B cell (primary cell): ENCODE measurements around the gene FGF3. TPM values are rescaled to one million over a fixed set of nuclear protein-coding genes. Genes with fewer than 3 reads are reported as not detected.
"Not testable (repeated sequence)": the region's sequence is repeated elsewhere in the genome, so short reads cannot be mapped to it uniquely, and the experiment has no call there.

Experiments used
- ATAC-seq: fragments of 200-7000 bp; cut with Tn5 transposase; one replicate; pipeline ENCODE4 v1.10.0; 2021; ENCODE audit warnings: low read depth, mild to moderate bottlenecking, moderate number of reproducible peaks, moderate library complexity
- CTCF ChIA-PET: fragments of 350-600 bp; sonication (Branson Sonifier 250); formaldehyde crosslinking; loops from one replicate; lab custom pipeline; 2021; ENCODE audit warnings: antibody characterized with exemption, inconsistent platforms; lab: Charles Lee
- POLR2A ChIA-PET: fragments of 350-600 bp; sonication (Branson Sonifier 250); formaldehyde crosslinking; loops from one replicate; lab custom pipeline; 2021; ENCODE audit warnings: antibody characterized with exemption; lab: Charles Lee
- DNase-seq: peaks from one replicate; pipeline ENCODE4 v3.0.0; 2013
- H2AFZ ChIP-seq: 2 replicates; pipeline ENCODE4 v1.6.1; 2012; ENCODE audit warnings: mild to moderate bottlenecking, low read depth, low read length; ENCODE audit not compliant: insufficient read depth, poor library complexity, severe bottlenecking
- H3K27ac ChIP-seq, 2 donors: 1 replicate in 1 of 2; 2 replicates in 1 of 2; pipeline ENCODE4 v1.5.1; 2012 to 2013; ENCODE audit warnings: low read length in 2 of 2, mild to moderate bottlenecking in 2 of 2, moderate library complexity in 1 of 2
- H3K27me3 ChIP-seq, 4 experiments: fragments of 200-600 bp in 1 of 4; sonication (generic) in 1 of 4; replicated peaks in 1 of 4; 1 replicate in 2 of 4; 2 replicates in 2 of 4; pipeline versions ENCODE4 v1.6.1 to v1.7.0; 2013 to 2016; ENCODE audit warnings: low read length in 3 of 4, mild to moderate bottlenecking in 2 of 4, mixed read lengths in 1 of 4, moderate library complexity in 1 of 4; ENCODE audit not compliant: insufficient read depth in 4 of 4, control insufficient read depth in 3 of 4; ENCODE audit errors: control extremely low read depth in 1 of 4
- H3K36me3 ChIP-seq, 2 experiments: replicated peaks in 1 of 2; 1 replicate in 1 of 2; 2 replicates in 1 of 2; pipeline versions ENCODE4 v1.6.1 to v1.7.1; 2013; ENCODE audit warnings: low read length in 1 of 2; ENCODE audit not compliant: insufficient read depth in 2 of 2, control insufficient read depth in 1 of 2; ENCODE audit errors: control extremely low read depth in 1 of 2, extremely low read depth in 1 of 2
- H3K4me1 ChIP-seq, 2 donors: fragments of 200-600 bp in 1 of 2; sonication (generic) in 1 of 2; 1 replicate in 1 of 2; 2 replicates in 1 of 2; pipeline versions ENCODE4 v1.5.1 to v1.6.1; 2013 to 2017; ENCODE audit warnings: low read length in 2 of 2; ENCODE audit not compliant: control insufficient read depth in 2 of 2, insufficient read depth in 2 of 2
- H3K4me2 ChIP-seq: replicated peaks from 2 replicates; pipeline ENCODE3; 2012; ENCODE audit warnings: mild to moderate bottlenecking, low read depth, low read length; ENCODE audit not compliant: poor library complexity, severe bottlenecking
- H3K4me3 ChIP-seq, 5 experiments: fragments of 200-600 bp in 1 of 5; sonication (generic) in 1 of 5; 1 replicate in 3 of 5; 2 replicates in 2 of 5; pipeline versions ENCODE4 v1.5.1 to v1.7.0; 2011 to 2016; ENCODE audit warnings: low read length in 4 of 5, mild to moderate bottlenecking in 4 of 5, low read depth in 2 of 5, control low read depth in 1 of 5, moderate library complexity in 1 of 5; ENCODE audit not compliant: insufficient read depth in 1 of 5; ENCODE audit errors: control extremely low read depth in 1 of 5, extremely low read depth in 1 of 5
- H3K79me2 ChIP-seq: fragments of 200-600 bp; sonication (generic); one replicate; pipeline ENCODE4 v1.6.0; 2016; ENCODE audit warnings: low read length; ENCODE audit not compliant: control insufficient read depth, insufficient read depth
- H3K9ac ChIP-seq: fragments of 200-600 bp; sonication (generic); 2 replicates; pipeline ENCODE4 v1.6.1; 2017; ENCODE audit warnings: mild to moderate bottlenecking, low read length, moderate library complexity
- H3K9me3 ChIP-seq, 3 donors: one replicate each; pipeline versions ENCODE4 v1.6.1 to v1.7.1; 2013; ENCODE audit warnings: low read length in 2 of 3; ENCODE audit not compliant: control insufficient read depth in 2 of 3, insufficient read depth in 1 of 3; ENCODE audit errors: control extremely low read depth in 1 of 3
- H4K20me1 ChIP-seq: 2 replicates; pipeline ENCODE4 v1.6.0; 2012; ENCODE audit warnings: mild to moderate bottlenecking, low read length; ENCODE audit not compliant: insufficient read depth, control insufficient read depth, poor library complexity, severe bottlenecking
- H3K27ac Mint-ChIP-seq: one replicate; pipeline ENCODE4 v1.8.0; 2021; ENCODE audit warnings: mixed read lengths
- H3K27me3 Mint-ChIP-seq: one replicate; pipeline ENCODE4 v1.8.0; 2021; ENCODE audit warnings: mixed read lengths
- H3K4me1 Mint-ChIP-seq: one replicate; pipeline ENCODE4 v1.8.0; 2021; ENCODE audit warnings: mixed read lengths
- H3K4me3 Mint-ChIP-seq: one replicate; pipeline ENCODE4 v1.8.0; 2021; ENCODE audit warnings: mixed read lengths
- H3K9me3 Mint-ChIP-seq: one replicate; pipeline ENCODE4 v1.8.0; 2022; ENCODE audit warnings: mixed read lengths; ENCODE audit not compliant: insufficient read depth
- EZH2 ChIP-seq: IDR thresholded peaks from 2 replicates; pipeline ENCODE4 v1.6.1; 2012; ENCODE audit warnings: borderline replicate concordance, low read depth, mild to moderate bottlenecking, moderate library complexity, low read length; ENCODE audit not compliant: insufficient read depth, poor library complexity, severe bottlenecking
- WGBS: methylation state at CpG from one replicate; pipeline ENCODE4 v1.1.5; 2013; ENCODE audit warnings: missing lambda C conversion rate; ENCODE audit not compliant: insufficient coverage; 5-methylcytosine and 5-hydroxymethylcytosine counted together
- intact Hi-C: fragments of 100-400 bp; cut with micrococcal nuclease; formaldehyde crosslinking; loops from one replicate; pipeline ENCODE4 v1.10.0; 2022
- polyA plus RNA-seq: library from polyadenylated mRNA; depleted of rRNA; stranded (reverse); fragments of >200 nt; gene quantifications from 2 replicates; pipeline ENCODE4 v1.2.3, GENCODE V29; 2012
- total RNA-seq, 2 donors: library from RNA; stranded (reverse); fragments of 120-200 nt in 1 of 2; gene quantifications; 1 replicate in 1 of 2; 2 replicates in 1 of 2; pipeline versions ENCODE4 v1.2.3 to v1.2.4, GENCODE V29; 2013 to 2022
- TF ChIP-seq, protein P1 (sequence below): fragments of 200-600 bp; IDR thresholded peaks from one replicate; pipeline ENCODE4 v1.8.0; 2022; ENCODE audit warnings: antibody characterized with exemption, mild to moderate bottlenecking

FGF3 gene
- total and polyA plus RNA-seq, 2 donors (not counting 1 experiment from before 2014, with no cell fraction given) = not detected

DNA sequence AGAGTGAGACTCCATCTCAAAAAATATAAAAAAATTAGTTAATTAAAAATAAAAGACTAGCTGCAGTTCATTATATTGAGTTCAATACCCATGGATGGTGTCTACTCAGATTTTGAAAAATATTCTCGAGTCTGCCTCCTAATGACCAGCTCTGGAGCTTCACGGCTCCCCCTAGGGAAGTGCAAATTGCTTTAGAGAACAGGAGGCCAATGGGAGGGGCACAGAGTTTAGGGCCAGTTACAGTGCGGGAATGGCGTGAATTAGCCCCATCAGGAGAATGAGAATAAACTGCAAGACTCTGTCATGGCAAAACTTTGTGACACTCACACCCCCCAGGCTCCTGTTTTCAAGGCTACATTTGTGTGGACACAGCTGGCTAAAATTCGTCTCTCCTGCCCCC lies 48.7 kb downstream of the FGF3 start:
- Mint-ChIP-seq H3K4me1 (no peaks in the 10 kb centered on the region), H3K27me3 (peaks cover 37% of the 10 kb centered on the region), H3K9me3 (no peaks in the 10 kb centered on the region), H3K4me3 (no peak overlapping the region), H3K27ac (no peak overlapping the region)
- no peak overlapping the region for H3K4me3 ChIP-seq
- H3K4me2 ChIP-seq = no peak overlapping the region
- H3K27ac ChIP-seq = no peak overlapping the region
- whole genome bisulfite sequencing = 24% methylated on average over 4 of the region's 5 CpGs
- H4K20me1 ChIP-seq = no peaks in the 10 kb centered on the region
- TF ChIP-seq, protein P1, sequence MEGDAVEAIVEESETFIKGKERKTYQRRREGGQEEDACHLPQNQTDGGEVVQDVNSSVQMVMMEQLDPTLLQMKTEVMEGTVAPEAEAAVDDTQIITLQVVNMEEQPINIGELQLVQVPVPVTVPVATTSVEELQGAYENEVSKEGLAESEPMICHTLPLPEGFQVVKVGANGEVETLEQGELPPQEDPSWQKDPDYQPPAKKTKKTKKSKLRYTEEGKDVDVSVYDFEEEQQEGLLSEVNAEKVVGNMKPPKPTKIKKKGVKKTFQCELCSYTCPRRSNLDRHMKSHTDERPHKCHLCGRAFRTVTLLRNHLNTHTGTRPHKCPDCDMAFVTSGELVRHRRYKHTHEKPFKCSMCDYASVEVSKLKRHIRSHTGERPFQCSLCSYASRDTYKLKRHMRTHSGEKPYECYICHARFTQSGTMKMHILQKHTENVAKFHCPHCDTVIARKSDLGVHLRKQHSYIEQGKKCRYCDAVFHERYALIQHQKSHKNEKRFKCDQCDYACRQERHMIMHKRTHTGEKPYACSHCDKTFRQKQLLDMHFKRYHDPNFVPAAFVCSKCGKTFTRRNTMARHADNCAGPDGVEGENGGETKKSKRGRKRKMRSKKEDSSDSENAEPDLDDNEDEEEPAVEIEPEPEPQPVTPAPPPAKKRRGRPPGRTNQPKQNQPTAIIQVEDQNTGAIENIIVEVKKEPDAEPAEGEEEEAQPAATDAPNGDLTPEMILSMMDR = no peak
- no peak for TF ChIP-seq EZH2
- ChIA-PET POLR2A (no interaction called here), CTCF (interaction anchor here (0.5 kb wide), 1 partner anchor 428 kb away, joined by 3 read pairs; no protein-coding TSS in a partner anchor)
- intact Hi-C loops = no loop called here
- no peak for DNase-seq
- no peak overlapping the region for H2AFZ ChIP-seq
- H3K79me2 ChIP-seq = no peaks in the 10 kb centered on the region
- H3K4me1 ChIP-seq = peaks cover 0 to 2% of the 10 kb centered on the region in 2 donors
- ATAC-seq = no peak
- peaks cover 0 to 3% (median 0%) of the 10 kb centered on the region in 3 donors for H3K9me3 ChIP-seq
- peaks cover 0 to 20% (median 2%) of the 10 kb centered on the region in 4 experiments for H3K27me3 ChIP-seq
- H3K36me3 ChIP-seq = no peaks in the 10 kb centered on the region
- no peak overlapping the region for H3K9ac ChIP-seq

- WGBS = 91% methylated on average over 7 of the region's 10 CpGs
- H3K36me3 ChIP-seq = no peaks in the 10 kb centered on the region
Observed at GRCh38 chr11:69765498-69765995, 53.7 kb downstream of the FGF3 start.

DNA sequence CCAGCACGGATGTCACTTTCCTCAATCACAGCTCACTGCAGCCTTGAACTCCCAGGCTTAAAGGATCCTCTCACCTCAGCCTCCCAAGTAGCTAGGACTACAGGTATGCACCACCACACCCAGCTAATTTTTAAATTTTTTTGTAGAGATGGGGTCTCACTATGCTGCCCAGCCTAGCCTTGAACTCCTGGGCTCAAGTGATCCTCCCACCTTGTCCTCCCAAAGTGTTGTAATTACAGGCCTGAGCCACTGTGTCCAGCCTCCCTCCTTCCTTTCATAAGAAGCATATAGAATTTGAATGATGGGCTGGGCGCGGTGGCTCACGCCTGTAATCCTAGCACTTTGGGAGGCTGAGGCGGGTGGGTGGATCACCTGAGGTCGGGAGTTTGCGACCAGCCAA lies 54.3 kb downstream of the FGF3 start:
- H3K36me3 ChIP-seq, H3K79me2 ChIP-seq, H3K4me2 ChIP-seq, intact Hi-C loops, H3K27me3 ChIP-seq, CTCF ChIA-PET, H3K4me1 ChIP-seq, H3K4me1 Mint-ChIP-seq, POLR2A ChIA-PET, H3K27ac Mint-ChIP-seq, H3K4me3 ChIP-seq, DNase-seq, ATAC-seq, H3K9me3 Mint-ChIP-seq, H3K9ac ChIP-seq, H2AFZ ChIP-seq, H3K27ac ChIP-seq, H4K20me1 ChIP-seq, H3K4me3 Mint-ChIP-seq: not testable (repeated sequence)
- peaks cover 19% of the 10 kb centered on the region for H3K27me3 Mint-ChIP-seq
- 100% methylated on average over 6 of the region's 7 CpGs for WGBS
- H3K9me3 ChIP-seq = peaks cover 0 to 16% (median 0%) of the 10 kb centered on the region in 3 donors

More at GRCh38 chr11:69765498-69765995, 53.7 kb downstream of the FGF3 start:
- no peak for ATAC-seq
- Histone ChIP-seq H3K4me2 (no peak overlapping the region), H3K79me2 (no peaks in the 10 kb centered on the region), H3K9ac (no peak overlapping the region), H3K4me3 (no peak overlapping the region), H3K27me3 (peaks cover 0 to 6% (median under 1%) of the 10 kb centered on the region in 4 experiments), H2AFZ (no peak overlapping the region), H3K27ac (no peak overlapping the region), H3K4me1 (no peaks in the 10 kb centered on the region), H4K20me1 (no peaks in the 10 kb centered on the region), H3K9me3 (peaks cover 0 to 16% (median 0%) of the 10 kb centered on the region in 3 donors)
- Mint-ChIP-seq H3K9me3 (no peaks in the 10 kb centered on the region), H3K27ac (no peak overlapping the region), H3K27me3 (peaks cover 19% of the 10 kb centered on the region), H3K4me3 (no peak overlapping the region), H3K4me1 (no peaks in the 10 kb centered on the region)
- POLR2A ChIA-PET = no interaction called here
- intact Hi-C loops = no loop called here
- DNase-seq = no peak
- CTCF ChIA-PET = no interaction called here
- TF ChIP-seq, protein P1 = no peak
- TF ChIP-seq EZH2 = no peak
